Duodenal mucosa (tissue), 2 donors: ENCODE measurements around the gene TSPAN14.
A peak's percentile ranks its signal among the peaks of the same experiment; 100 is the strongest.

Experiments used
- H3K27ac ChIP-seq: one replicate; pipeline ENCODE4 v1.7.0; 2013; ENCODE audit warnings: low read depth, low read length
- H3K27me3 ChIP-seq, 2 donors: one replicate each; pipeline ENCODE4 v1.7.0; 2013; ENCODE audit warnings: low read length in 2 of 2, control low read depth in 1 of 2; ENCODE audit not compliant: insufficient read depth in 2 of 2, control insufficient read depth in 1 of 2
- H3K36me3 ChIP-seq, 2 donors: one replicate each; pipeline ENCODE4 v1.7.0; 2013; ENCODE audit warnings: low read length in 2 of 2, control low read depth in 1 of 2; ENCODE audit not compliant: insufficient read depth in 2 of 2, control insufficient read depth in 1 of 2
- H3K4me1 ChIP-seq, 2 donors: one replicate each; pipeline ENCODE4 v1.7.0; 2013; ENCODE audit warnings: low read length in 2 of 2, control low read depth in 1 of 2; ENCODE audit not compliant: insufficient read depth in 2 of 2, control insufficient read depth in 1 of 2
- H3K4me3 ChIP-seq, 2 donors: one replicate each; pipeline ENCODE4 v1.7.0; 2013; ENCODE audit warnings: low read length in 2 of 2, low read depth in 1 of 2
- H3K9ac ChIP-seq, 2 donors: one replicate each; pipeline ENCODE4 v1.7.0; 2013; ENCODE audit warnings: low read length in 2 of 2, low read depth in 1 of 2
- H3K9me3 ChIP-seq, 2 donors: one replicate each; pipeline ENCODE4 v1.7.0; 2013; ENCODE audit warnings: low read length in 2 of 2, control low read depth in 1 of 2; ENCODE audit not compliant: control insufficient read depth in 1 of 2

TSPAN14 gene

GRCh38 chr10:80497187-80498077 lies 43.3 kb downstream of the TSPAN14 start:
- Histone ChIP-seq H3K4me3 (no peak overlapping the region), H3K27ac (no peak overlapping the region), H3K9ac (no peak overlapping the region), H3K9me3 (no peaks in the 10 kb centered on the region), H3K36me3 (peaks cover 0 to 15% of the 10 kb centered on the region in 2 donors), H3K4me1 (peaks cover 63 to 65% of the 10 kb centered on the region in 2 donors), H3K27me3 (no peaks in the 10 kb centered on the region)

- Histone ChIP-seq H3K9ac (no peak overlapping the region), H3K27me3 (no peaks in the 10 kb centered on the region), H3K9me3 (no peaks in the 10 kb centered on the region), H3K27ac (peak overlapping the region; percentile 23), H3K4me3 (peak overlapping the region in 1 of 2 donors; percentile 11), H3K4me1 (peaks cover 70 to 71% of the 10 kb centered on the region in 2 donors), H3K36me3 (peaks cover 0 to 15% of the 10 kb centered on the region in 2 donors)
Observed at GRCh38 chr10:80498078-80498832, 44.1 kb downstream of the TSPAN14 start.

DNA sequence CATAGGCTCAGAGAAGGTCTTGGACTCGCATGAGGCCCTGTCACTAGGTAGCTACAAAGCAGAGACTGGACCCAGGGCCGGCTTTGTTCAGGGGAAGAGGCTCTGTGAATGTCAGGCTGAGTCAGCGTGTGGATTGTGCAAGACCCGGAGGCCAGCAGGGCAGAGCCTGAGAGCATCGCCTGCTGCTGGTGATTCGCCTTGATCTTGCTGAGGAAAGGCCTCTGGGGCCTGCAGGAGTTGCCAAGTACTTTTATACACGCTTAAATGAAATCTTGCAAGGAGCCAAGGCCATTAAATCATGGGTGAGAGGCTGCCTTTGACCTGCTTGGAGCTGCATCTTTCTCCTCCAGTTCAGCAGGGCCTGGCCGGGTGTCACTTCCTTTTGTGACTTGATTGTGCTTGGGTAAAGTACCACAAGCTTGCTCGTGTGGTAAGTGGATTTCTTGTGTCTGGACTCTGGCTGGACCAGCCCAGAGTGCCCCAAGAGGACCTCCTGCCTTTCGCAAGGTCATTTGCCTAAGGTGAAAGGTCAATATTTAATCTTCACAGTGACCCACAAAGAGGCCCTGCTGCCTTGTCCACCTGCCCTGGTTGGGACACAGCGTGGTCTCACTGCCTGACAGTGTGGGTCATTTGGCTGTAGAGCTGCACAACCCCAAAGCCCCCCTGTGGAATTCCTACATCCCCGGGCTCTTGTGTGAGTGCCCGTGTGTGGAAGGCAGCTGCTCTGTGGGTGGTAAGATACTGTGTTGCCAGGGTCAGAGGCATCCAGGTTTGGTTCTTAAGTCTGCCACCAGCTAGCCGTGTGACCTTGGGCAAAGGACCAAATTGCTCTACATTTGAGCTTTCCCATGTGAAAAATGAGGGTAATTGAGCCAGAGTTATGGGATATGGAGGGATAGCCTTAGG lies 45.0 kb downstream of the TSPAN14 start:
- no peaks in the 10 kb centered on the region for H3K27me3 ChIP-seq
- peak overlapping the region in 1 of 2 donors; percentile 11 for H3K4me3 ChIP-seq
- H3K4me1 ChIP-seq = peaks cover 71 to 72% of the 10 kb centered on the region in 2 donors
- peak overlapping the region in 1 of 2 donors; percentile 7 for H3K9ac ChIP-seq
- H3K27ac ChIP-seq = peak overlapping the region; percentile 36
- peaks cover 0 to 15% of the 10 kb centered on the region in 2 donors for H3K36me3 ChIP-seq
- H3K9me3 ChIP-seq = no peaks in the 10 kb centered on the region

DNA sequence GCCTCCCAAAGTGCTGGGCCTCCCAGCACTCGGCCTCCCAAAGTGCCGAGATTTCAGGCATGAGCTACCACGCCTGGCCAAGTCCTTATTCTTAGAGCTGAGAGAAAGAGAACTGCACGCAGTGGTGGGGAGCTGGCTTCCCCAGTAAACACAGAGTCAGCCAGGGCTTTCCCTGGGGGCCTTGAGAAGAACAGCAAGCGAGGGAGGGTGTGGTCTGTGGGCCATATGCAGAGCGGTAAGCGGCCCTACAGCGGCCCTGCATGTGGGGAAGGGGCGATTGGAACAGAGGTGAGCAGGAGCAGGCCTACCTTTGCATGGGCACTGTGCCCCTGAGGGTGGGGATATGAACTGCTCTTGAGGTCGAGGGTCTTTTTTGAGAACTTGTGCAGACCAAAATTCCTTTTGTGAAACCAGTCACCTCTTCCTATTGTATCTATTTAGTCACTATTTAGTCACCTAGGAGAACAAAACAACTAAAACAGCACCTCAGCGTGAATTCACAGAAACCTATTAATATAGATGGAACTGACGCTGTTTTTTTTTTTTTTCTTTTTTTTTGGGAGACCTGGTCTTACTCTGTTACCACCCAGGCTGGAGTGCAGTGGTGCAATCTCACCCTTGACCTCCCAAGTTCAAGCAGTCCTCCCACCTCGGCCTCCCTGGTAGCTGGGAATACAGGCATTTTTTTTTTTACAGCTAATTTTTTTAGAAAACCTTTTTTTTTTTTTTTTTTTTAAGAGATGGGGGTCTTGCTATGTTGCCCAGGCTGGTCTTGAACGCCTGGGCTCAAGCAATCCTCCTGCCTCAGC lies 46.7 kb downstream of the TSPAN14 start:
- Histone ChIP-seq H3K36me3 (peaks cover 0 to 9% of the 10 kb centered on the region in 2 donors), H3K4me1 (peaks cover 73 to 77% of the 10 kb centered on the region in 2 donors), H3K9me3 (no peaks in the 10 kb centered on the region), H3K27me3 (no peaks in the 10 kb centered on the region), H3K27ac (no peak overlapping the region), H3K4me3 (no peak overlapping the region), H3K9ac (no peak overlapping the region)

GRCh38 chr10:80501381-80501912 lies 47.3 kb downstream of the TSPAN14 start:
- Histone ChIP-seq H3K36me3 (peaks cover 0 to 9% of the 10 kb centered on the region in 2 donors), H3K9ac (no peak overlapping the region), H3K4me1 (peaks cover 74 to 79% of the 10 kb centered on the region in 2 donors), H3K9me3 (no peaks in the 10 kb centered on the region), H3K4me3 (no peak overlapping the region), H3K27ac (no peak overlapping the region), H3K27me3 (no peaks in the 10 kb centered on the region)

GRCh38 chr10:80501913-80502521 lies 47.9 kb downstream of the TSPAN14 start:
- Histone ChIP-seq H3K4me1 (peaks cover 71 to 77% of the 10 kb centered on the region in 2 donors), H3K4me3 (no peak overlapping the region), H3K9ac (no peak overlapping the region), H3K27ac (no peak overlapping the region), H3K9me3 (no peaks in the 10 kb centered on the region), H3K27me3 (no peaks in the 10 kb centered on the region), H3K36me3 (peaks cover 5 to 14% of the 10 kb centered on the region in 2 donors)

DNA sequence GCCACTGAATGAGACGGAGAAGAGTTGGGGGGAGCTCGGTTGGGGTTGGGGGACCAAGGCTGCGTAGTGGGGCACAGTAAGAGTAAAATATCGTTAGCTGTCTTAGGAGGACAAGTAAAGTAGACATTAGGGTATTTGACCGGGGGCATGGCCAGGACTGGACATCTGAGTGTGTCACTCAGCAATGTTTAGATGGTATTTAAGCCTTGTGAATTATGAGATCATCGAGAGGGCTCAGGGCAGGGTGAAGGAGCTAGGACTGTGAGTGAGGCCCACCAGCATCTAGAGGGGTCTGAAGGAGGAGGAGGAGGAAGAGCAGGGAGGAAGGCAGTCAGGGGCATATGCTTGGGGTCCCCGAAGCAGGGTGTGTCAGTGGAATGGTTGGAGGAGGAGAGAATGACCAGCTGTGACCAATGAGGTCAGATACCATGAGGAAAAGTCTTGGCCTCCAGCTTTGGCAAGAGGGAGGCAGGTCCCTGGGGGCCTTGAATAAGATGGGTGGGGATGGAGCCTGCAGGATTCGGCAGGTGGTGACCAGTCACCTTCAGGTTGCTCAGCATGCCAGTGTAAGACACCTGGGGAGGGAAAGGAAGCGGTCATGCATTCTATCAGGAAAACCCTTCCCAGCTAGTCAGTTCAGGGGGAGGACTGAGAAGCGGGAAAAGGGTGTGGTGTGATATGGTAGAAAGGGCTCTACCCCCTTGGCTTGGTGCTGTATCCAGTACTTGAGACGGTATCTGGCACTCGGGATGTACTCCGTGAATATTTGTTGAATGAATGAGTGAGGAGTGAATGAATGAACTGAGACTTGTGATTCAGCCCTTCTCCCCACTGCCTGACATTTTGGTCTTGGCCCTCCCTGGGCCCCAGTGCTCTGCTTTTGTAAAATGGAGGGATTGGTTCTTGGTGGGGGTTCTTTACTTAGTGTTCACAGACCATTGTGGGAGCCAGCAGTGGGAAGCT lies 48.8 kb downstream of the TSPAN14 start:
- Histone ChIP-seq H3K27ac (no peak overlapping the region), H3K36me3 (peaks cover 12 to 19% of the 10 kb centered on the region in 2 donors), H3K4me1 (peaks cover 62 to 68% of the 10 kb centered on the region in 2 donors), H3K9ac (no peak overlapping the region), H3K9me3 (no peaks in the 10 kb centered on the region), H3K4me3 (no peak overlapping the region), H3K27me3 (no peaks in the 10 kb centered on the region)

- H3K9me3 ChIP-seq = no peaks in the 10 kb centered on the region
- peak overlapping the region; percentile 47 for H3K27ac ChIP-seq
- H3K27me3 ChIP-seq = no peaks in the 10 kb centered on the region
- H3K4me1 ChIP-seq = peaks cover 56 to 61% of the 10 kb centered on the region in 2 donors
- H3K36me3 ChIP-seq = peaks cover 15 to 24% of the 10 kb centered on the region in 2 donors
- no peak overlapping the region for H3K9ac ChIP-seq
- no peak overlapping the region for H3K4me3 ChIP-seq
Observed at GRCh38 chr10:80503584-80504157, 49.6 kb downstream of the TSPAN14 start.
